Stimulated activated CD4-positive, alpha-beta T cell treated with anti-CD3 and anti-CD28 coated beads, Interleukin-1b, Interleukin-23, amount 100 ng/mL, for 24 hours (primary cell): ENCODE results near the gene AK5.

Experiments
- DNase-seq, 4 experiments: peaks; one replicate each; pipeline ENCODE4 v3.0.0-alpha.2; 2020; ENCODE audit warnings: low read depth in 4 of 4, low spot score in 1 of 4

Gene AK5

GRCh38 chr1:77582905-77583304 lies 301.1 kb downstream of the AK5 start:
- DNase-seq = no peak

GRCh38 chr1:77583483-77583882 lies 301.7 kb downstream of the AK5 start:
- DNase-seq = no peak

DNA sequence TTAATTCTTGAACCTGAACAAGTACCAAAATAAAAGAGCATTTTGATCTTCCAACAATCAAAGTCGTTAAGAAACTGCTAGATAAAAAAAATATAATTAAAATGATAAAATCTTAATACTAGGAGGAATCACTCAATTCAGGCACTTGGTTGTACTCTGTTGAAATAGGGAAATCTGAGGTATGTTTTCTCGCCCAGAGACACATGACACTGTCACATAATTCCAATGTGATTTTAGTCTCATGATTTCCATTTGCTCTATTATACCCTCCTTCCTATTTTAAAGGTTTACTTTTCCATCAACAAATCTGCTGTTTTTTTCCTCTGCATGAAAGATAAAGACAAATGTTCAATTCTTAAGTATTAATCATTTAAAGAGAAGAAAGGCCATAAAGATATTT lies 303.1 kb downstream of the AK5 start:
- DNase-seq = no peak

DNA sequence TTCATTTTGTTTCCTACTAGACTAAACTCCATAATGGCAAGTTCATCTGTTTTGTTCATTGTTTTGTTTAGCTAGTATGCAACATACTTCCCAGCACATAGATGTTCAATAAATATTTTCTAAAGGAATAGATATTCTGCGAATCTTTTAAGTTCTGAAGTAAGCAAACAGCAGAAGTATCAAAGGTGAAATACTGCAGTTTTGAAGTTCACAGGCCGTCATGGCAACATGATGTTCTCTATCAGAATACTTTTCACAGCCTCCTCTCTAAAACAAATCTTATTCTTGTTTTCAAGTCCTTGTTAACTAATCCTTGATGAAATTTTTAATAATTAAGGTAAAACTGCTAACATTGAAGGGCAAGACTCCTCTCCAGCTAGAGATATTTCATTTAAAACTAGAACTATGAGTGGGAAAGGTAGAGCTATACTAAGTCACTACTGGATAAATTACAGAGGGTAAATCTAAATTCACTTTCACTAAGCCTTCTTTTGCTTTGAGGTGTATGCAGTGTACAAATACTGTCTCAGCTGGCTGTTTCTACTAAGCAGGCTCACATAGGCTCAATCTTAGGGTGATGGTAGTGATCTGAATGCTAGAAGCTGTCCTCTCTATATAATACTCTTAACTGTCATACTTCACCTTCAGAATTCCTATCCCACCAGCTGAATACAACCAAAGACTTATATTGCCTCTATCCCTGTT lies 303.9 kb downstream of the AK5 start:
- no peak for DNase-seq

GRCh38 chr1:77589231-77589630 lies 307.4 kb downstream of the AK5 start:
- DNase-seq = no peak

DNA sequence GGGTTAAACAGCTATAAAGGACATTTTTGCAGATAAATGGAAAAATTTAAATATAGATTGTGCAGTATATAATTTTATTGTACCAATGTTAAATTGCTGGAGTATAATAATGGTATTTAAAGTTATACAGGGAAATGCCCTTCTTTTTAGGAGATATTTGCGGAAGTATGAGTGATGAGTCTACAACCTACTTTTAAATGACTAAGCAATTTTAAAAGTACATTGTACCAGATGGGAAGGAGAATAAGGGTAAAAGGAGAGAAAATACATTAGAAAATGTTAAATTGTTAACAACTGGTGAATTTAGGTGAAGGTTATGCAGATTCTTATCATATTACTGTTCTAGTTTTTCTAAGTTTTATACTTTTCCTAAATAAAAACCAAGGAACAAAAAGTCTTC lies 308.8 kb downstream of the AK5 start:
- no peak for DNase-seq

DNA sequence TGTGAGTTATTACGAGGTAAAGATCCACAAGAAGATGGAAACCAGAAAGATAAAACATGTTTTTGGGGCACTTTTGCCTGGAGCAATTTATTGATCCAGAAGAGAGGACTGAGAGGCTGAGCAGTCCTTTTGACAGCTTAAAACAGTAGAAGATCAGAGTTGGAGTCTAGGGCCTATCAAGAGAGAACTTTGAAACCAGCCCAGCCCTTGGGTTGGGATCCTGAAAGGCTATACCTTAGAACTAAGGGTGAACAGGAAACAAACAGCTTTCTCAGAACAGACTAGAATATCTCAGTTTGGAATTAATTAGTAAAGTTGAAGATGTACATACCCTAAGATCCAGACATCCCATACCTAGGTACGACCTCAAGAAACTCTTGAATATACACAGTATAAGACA lies 311.1 kb downstream of the AK5 start:
- DNase-seq = no peak

DNA sequence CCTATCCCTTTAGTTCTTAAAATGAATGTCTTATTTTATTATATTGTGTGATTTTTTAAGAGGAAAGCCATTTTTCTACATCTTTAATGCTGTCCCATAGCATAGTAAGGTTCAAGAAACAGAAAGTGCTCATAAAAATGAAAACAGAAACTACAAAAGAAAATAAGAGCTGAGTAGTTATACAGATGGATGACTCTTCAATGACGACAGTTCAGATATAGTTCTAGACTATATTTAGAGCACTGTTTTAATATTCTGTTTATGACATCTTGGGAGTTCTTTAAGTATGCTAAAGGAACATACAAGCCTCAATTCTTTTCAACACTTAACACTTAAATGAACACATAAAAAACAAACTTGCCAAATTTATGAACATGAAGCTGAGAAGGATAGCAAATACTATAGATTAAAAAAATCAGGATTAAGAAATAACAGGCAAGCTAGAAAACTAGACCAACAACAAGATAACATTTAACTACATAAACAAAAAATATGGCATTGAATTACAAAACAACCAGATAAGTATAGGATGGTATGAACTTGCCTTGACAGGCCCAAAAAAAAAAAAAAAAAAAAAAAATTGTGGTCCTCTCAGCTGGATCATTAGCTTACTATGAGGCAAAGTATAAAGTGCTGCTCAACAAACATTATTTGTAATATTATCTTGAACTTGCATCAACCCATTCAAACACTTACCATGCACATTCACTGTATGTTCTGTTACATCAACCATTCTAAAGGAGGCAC lies 312.7 kb downstream of the AK5 start:
- no peak for DNase-seq

GRCh38 chr1:77597310-77597709 lies 315.5 kb downstream of the AK5 start:
- DNase-seq = no peak

- no peak for DNase-seq
Observed at GRCh38 chr1:77605246-77606026, 323.6 kb downstream of the AK5 start.

GRCh38 chr1:77608893-77609292 lies 327.1 kb downstream of the AK5 start:
- no peak for DNase-seq
